HTR-8/SVneo (cell line): ENCODE results near the gene LPAR6.
"Not testable (repeated sequence)": the region's sequence is repeated elsewhere in the genome, so short reads cannot be mapped to it uniquely, and the experiment has no call there.

Experiments used
- DNase-seq: peaks from one replicate; pipeline ENCODE4 v3.0.0; 2011; ENCODE audit warnings: low spot score, mixed read lengths; ENCODE audit not compliant: insufficient read length
- FAIRE-seq: peaks from 2 replicates; lab custom pipeline; 2011; peaks lifted over from hg19 to GRCh38; lab: Jason Lieb, UNC

Gene LPAR6

DNA sequence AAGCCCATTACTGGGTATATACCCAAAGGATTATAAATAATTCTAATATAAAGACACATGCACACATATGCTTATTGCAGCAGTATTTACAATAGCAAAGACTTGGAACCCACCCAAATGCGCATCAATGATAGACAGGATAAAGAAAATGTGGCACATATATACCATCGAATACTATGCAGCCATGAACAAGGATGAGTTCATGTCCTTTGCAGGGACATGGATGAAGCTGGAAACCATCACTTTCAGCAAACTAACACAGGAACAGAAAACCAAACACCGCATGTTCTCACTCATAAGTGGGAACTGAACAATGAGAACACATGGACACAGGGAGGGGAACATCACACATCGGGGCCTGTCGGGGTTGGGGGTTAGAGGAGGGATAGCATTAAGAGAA lies 9.1 kb upstream of the LPAR6 start:
- not testable (repeated sequence) for FAIRE-seq, DNase-seq

- FAIRE-seq, result no peak
- DNase-seq, result no peak
Observed at GRCh38 chr13:48415516-48415915, 2.6 kb upstream of the LPAR6 start.

- DNase-seq (no peak), FAIRE-seq (no peak)
Observed at GRCh38 chr13:48414501-48414900, 1.6 kb upstream of the LPAR6 start.

GRCh38 chr13:48411841-48412531 lies 927 bp downstream of the LPAR6 start:
- DNase-seq, result no peak

GRCh38 chr13:48411147-48411794 lies 1.6 kb downstream of the LPAR6 start:
- DNase-seq (no peak), FAIRE-seq (no peak)

More at GRCh38 chr13:48411841-48412531, 927 bp downstream of the LPAR6 start:
- FAIRE-seq, result no peak

- no peak for FAIRE-seq
- no peak for DNase-seq
Observed at GRCh38 chr13:48410199-48410598, 2.7 kb downstream of the LPAR6 start.

- no peak for FAIRE-seq
- DNase-seq, result no peak
Observed at GRCh38 chr13:48405875-48406274, 7.0 kb downstream of the LPAR6 start.

- DNase-seq (no peak), FAIRE-seq (no peak)
Observed at GRCh38 chr13:48404952-48405351, 8.0 kb downstream of the LPAR6 start.

DNA sequence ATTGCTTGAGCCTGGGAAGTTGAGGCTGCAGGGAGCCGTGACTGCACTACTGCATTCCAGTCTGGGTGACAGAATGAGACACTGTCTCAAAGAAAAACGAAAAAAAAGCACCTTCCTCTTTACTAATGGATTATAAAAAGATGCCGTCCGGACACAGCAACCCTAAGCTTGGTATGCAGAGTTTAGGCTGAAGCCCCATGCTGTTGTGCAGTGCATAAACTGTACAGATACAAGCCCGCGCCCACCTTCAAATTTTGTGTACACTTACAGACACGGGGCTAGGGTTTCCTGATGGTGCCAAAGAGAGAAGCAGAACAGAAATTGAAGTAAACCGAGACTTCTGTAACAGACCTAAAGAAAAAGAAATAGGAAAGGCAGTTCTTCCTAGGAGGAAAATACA lies 9.0 kb downstream of the LPAR6 start:
- no peak for FAIRE-seq
- DNase-seq, result no peak

DNA sequence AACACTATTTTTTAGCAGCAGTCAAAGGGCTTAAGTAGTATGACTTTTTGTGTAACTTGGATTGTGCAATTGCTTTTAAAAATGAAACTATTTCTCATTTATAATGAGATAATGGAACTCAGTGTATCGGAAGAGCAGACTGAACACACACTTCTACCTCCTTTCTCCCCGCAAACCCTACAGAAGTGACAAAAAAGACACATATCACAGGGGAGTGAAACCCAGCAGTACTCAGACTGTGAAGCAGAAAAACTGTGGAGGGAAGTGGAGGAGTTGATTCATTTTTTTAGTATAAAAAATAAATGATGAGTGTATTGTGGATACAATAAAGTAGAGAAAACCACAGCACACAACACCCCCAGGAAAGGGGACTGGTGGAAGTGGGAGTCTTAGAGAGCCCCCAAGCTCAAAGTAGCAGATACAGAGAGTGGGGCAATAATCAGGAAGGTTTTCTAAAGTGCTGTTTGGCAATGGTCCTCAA lies 9.7 kb downstream of the LPAR6 start:
- FAIRE-seq (no peak), DNase-seq (no peak)

DNA sequence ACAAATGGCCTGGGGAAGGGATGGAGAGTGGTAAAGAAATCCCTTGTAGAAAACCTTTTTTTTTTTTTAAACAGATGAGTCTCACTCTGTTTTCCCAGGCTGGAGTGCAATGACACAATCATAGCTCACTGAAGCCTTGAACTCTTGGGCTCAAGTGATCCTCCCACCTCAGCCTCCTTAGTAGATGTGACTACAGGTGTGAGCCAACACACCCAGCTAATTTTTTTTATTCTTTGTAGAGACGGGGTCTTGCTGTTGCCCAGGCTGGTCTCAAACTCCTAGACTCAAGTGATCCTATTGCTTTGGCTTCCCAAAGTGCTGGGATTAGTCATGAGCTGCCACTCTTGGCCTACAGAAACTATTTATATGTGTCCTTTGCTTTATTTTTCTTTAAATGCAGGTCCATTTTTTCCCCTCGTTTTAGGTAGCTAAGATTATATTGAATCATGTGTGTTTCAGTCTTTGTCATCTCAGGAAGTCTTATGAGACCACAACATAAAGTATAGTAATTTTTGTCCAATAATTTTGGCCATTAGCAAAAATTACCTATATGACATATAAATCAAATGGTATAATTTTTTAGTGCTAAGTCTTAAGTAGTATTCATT lies 10.5 kb downstream of the LPAR6 start:
- DNase-seq (no peak), FAIRE-seq (no peak)

GRCh38 chr13:48401480-48401879 lies 11.4 kb downstream of the LPAR6 start:
- FAIRE-seq (no peak), DNase-seq (no peak)

DNA sequence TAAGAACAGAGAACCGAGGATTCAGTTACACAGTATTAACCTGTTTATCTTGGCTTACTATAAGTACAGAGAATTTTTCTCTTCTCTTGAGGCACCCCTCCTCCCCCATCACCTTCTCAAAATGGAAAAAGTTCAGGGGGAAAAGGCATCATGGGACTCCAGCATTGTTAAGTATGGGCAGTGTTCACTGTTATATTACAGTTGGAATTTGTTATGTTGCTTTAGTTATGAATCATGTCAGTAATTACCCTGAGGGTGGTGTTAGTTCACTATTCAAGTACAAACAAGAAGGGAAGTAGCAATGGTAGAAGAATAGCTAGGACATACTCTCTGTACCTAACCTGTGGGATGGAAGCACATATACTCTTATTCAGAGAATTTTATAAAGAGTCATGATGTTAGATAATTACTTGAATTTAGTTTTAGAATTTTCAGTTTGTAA lies 12.0 kb downstream of the LPAR6 start:
- DNase-seq, result peak; percentile 10
- FAIRE-seq, result no peak

- no peak for FAIRE-seq
- no peak for DNase-seq
Observed at GRCh38 chr13:48400090-48400694, 12.7 kb downstream of the LPAR6 start.

- FAIRE-seq (no peak), DNase-seq (no peak)
Observed at GRCh38 chr13:48398450-48399095, 14.3 kb downstream of the LPAR6 start.

GRCh38 chr13:48397744-48398143 lies 15.2 kb downstream of the LPAR6 start:
- FAIRE-seq (no peak), DNase-seq (no peak)

- FAIRE-seq, result no peak
- no peak for DNase-seq
Observed at GRCh38 chr13:48393698-48394085, 19.2 kb downstream of the LPAR6 start.

GRCh38 chr13:48393030-48393697 lies 19.7 kb downstream of the LPAR6 start:
- DNase-seq (no peak), FAIRE-seq (no peak)

DNA sequence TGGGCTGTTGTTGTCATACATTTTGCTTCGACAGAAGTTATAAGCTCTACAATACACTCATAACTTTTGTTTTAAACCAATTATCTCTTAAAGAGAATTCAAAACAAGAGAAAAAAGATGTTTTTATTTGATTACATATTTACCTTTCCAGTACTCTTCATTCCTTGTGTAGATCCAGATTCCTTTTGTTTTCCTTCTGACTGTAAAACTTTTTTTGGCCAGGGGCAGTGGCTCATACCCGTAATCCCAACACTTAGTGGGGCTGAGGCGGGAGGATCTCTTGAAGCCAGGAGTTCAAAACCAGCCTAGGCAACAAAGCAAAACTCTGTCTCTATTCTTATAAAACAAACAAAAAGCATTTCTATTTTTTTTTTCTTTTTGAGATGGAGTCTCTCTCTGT lies 21.7 kb downstream of the LPAR6 start:
- FAIRE-seq (no peak), DNase-seq (no peak)

DNA sequence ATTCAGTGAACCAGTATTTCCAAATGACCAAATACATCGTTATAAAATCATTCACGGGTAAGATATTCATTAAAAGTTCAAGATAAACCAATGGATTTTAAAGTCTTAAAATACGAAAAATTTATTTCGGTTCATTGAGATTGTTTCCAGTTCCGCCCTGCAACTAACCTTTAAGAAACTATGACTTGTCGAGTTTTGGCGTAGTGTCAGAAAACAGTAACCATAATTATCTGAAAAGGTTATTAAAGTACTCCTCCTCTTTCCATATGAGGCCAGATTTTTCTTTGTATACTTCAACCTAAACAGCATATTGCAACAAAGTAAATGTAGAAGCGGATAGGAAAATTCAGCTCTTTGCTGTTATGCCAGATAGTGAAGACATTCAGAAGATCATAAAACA lies 26.1 kb downstream of the LPAR6 start:
- FAIRE-seq (no peak), DNase-seq (no peak)
